ENCODE results near the gene CGB8.
A peak's percentile ranks its signal among the peaks of the same experiment; 100 is the strongest.
"Not testable (repeated sequence)": the region's sequence is repeated elsewhere in the genome, so short reads cannot be mapped to it uniquely, and the experiment has no call there.

The CGB8 gene

DNA sequence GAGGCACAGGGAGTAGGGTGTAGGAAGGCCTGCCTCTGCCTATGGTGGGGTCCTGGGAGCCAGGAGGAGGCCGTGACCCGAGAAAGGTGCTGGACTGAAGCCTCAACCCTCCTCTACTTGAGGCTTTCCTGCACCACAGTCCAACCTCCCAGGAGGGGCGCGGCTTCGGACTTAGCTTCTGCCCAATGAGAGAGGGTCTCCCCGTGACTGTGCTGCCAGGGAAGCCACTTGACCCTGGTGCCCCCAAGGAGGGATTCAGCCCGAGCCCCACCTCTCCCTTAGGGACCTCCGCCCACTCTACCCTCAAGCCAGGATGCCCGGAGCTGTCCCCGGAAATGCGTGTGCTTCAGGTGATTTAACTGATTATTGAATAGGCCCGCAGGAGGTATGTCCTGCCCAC, at the start of gene CGB8:
Gene CGB8, minus strand, starts transcription at position 101 of the 400 bp plus-strand sequence. CDS start 372 bp downstream, outside the sequence.
- H3K4me3 Mint-ChIP-seq; H3K4me1 Mint-ChIP-seq; H3K36me3 Mint-ChIP-seq (ENCODE audit: low read depth); H3K27ac Mint-ChIP-seq; H3K9me3 Mint-ChIP-seq: not testable (repeated sequence)
- H3K27me3 Mint-ChIP-seq (ENCODE audit: low read depth): peaks cover 17% of the 10 kb centered on the region

- H3K4me3 Mint-ChIP-seq: no peak overlapping the region
- peaks cover 73% of the 10 kb centered on the region for H3K36me3 Mint-ChIP-seq (ENCODE audit: low read depth)
- H3K27ac Mint-ChIP-seq: no peak overlapping the region
- no peaks in the 10 kb centered on the region for H3K9me3 Mint-ChIP-seq
- peak; percentile 98 to 100 (median 99) for TF ChIP-seq CTCF (IDR thresholded peaks at IDR 0.05; ENCODE audit: unreplicated experiment in 3 of 3)
- peaks cover 14% of the 10 kb centered on the region for H3K4me1 Mint-ChIP-seq
- no peaks in the 10 kb centered on the region for H3K27me3 Mint-ChIP-seq (ENCODE audit: low read depth)
These were observed 48.8 kb upstream of the CGB8 start for GRCh38 chr19:49097453-49098288.

- Mint-ChIP-seq H3K27ac (no peak overlapping the region), H3K9me3 (no peaks in the 10 kb centered on the region), H3K36me3 (ENCODE audit: low read depth) (peaks cover 76% of the 10 kb centered on the region), H3K27me3 (ENCODE audit: low read depth) (no peaks in the 10 kb centered on the region), H3K4me3 (no peak overlapping the region), H3K4me1 (peaks cover 10% of the 10 kb centered on the region)
- TF ChIP-seq CTCF (IDR thresholded peaks at IDR 0.05; ENCODE audit: unreplicated experiment in 3 of 3): no peak
These were observed 45.9 kb upstream of the CGB8 start for GRCh38 chr19:49094505-49095482.

DNA sequence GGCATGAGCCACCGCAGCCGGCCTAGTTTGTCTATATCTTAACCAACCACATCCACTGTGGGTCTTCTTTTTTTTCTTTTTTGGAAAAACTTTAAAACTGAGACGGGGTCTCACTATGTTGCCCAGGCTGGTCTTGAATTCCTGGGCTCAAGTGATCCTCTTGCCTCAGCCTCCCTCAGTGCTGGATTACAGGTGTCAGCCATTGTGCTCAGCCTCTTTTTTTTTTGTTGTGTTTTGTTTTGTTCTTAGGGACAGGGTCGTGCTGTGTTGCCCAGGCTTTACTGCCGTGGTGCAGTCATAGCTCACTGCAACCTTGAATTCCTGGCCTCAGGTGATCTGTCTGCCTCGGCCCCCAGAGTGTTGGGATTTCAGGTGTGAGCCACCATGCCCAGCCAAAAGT, 43.8 kb upstream of the CGB8 start:
- no peak for TF ChIP-seq CTCF (IDR thresholded peaks at IDR 0.05; ENCODE audit: unreplicated experiment in 3 of 3)
- Mint-ChIP-seq H3K36me3 (ENCODE audit: low read depth) (peaks cover 71% of the 10 kb centered on the region), H3K27me3 (ENCODE audit: low read depth) (no peaks in the 10 kb centered on the region)

DNA sequence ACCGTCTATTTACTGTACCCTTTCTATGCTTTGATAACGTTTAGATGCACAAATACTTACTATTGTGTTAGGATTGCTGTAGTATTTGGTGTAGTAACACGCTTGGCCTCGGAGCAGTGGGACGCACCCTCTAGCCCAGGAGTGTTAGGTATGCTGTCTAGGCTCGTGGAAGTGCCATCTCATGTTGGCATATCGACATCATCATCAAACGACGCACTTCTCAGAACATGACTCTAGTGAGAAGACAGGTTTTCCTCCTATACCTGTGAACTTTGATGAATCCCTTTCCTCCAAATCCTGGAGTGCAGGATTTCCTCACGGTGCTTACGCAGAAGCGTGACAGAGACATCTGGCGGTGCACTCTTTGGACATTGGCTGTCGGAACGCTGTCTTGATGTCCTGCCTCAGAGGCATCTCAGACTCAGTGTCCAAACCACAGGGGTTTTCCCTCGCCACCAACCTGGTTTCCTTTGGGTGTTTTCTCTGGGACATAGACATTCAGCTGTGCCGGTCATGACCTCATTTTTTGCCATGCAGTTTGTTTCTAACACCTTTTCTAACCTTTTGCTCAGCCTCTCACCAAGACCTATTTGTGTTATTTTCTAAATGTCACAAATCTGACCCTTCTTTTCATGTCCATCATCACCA, 42.6 kb upstream of the CGB8 start:
- Mint-ChIP-seq H3K27ac (no peak overlapping the region), H3K4me1 (peaks cover 23% of the 10 kb centered on the region), H3K9me3 (no peaks in the 10 kb centered on the region), H3K4me3 (peak overlapping the region in 1 of 3 experiments; percentile 65), H3K27me3 (ENCODE audit: low read depth) (no peaks in the 10 kb centered on the region), H3K36me3 (ENCODE audit: low read depth) (peaks cover 72% of the 10 kb centered on the region)
- TF ChIP-seq CTCF (IDR thresholded peaks at IDR 0.05; ENCODE audit: unreplicated experiment in 3 of 3): no peak

More for the DNA sequence above, 43.8 kb upstream of the CGB8 start:
- Mint-ChIP-seq H3K4me1 (peaks cover 14% of the 10 kb centered on the region), H3K27ac (no peak overlapping the region), H3K9me3 (no peaks in the 10 kb centered on the region), H3K4me3 (no peak overlapping the region)

DNA sequence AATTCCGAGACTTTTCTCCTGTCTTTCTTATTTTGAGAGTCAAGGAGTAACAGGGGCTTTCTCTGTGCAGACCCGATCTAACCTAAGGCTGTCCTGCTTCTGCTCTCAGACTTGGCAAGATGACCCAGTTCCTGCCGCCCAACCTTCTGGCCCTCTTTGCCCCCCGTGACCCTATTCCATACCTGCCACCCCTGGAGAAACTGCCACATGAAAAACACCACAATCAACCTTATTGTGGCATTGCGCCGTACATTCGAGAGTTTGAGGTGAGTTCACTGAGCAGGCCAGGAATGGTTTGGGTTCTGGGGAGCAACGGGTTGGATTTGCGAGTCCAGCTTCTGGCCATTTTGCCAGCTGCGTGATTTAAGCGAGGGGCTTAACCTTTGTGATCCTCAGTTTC, 37.4 kb upstream of the CGB8 start:
- Mint-ChIP-seq H3K9me3 (no peaks in the 10 kb centered on the region), H3K27me3 (ENCODE audit: low read depth) (no peaks in the 10 kb centered on the region), H3K27ac (peak overlapping the region; percentile 80 to 93 (median 92)), H3K4me1 (peaks cover 24% of the 10 kb centered on the region), H3K4me3 (peak overlapping the region; percentile 75 to 99 (median 80)), H3K36me3 (ENCODE audit: low read depth) (peaks cover 38% of the 10 kb centered on the region)
- TF ChIP-seq CTCF (IDR thresholded peaks at IDR 0.05; ENCODE audit: unreplicated experiment in 3 of 3): no peak
